CD4-positive, alpha-beta T cell treated with Interleukin-6 at 100 ng/mL for 8 hours (primary cell): ENCODE measurements around the gene EML6.

ENCODE experiments used
- DNase-seq: peaks from one replicate; pipeline ENCODE4 v3.0.0-alpha.2; 2020; ENCODE audit warnings: mixed read lengths, low spot score

EML6 gene

GRCh38 chr2:54945391-54946219 lies 222.1 kb downstream of the EML6 start:
- DNase-seq = no peak

GRCh38 chr2:54946220-54946805 lies 222.9 kb downstream of the EML6 start:
- DNase-seq = no peak

DNA sequence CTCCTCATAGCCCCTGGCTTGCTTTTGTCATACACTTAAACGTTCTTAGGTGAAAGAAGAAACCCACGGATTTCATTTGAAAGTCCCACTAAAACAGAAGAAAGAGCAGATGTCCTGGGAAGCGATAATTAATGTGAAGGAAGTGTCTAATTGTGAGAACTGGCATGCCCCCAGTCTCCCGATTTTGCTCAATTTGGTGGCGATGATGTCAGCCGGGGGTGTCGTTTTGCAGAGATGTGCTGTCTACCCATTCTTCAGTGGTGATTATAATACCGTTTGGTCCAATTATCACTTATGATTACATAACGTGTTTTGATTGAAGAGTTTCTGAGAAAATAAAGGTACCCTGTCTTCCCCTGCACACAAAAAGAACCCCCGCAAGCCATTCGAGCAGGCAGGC lies 223.7 kb downstream of the EML6 start:
- DNase-seq = no peak

- DNase-seq = no peak
Measured at GRCh38 chr2:54947646-54948045, 224.2 kb downstream of the EML6 start.

DNA sequence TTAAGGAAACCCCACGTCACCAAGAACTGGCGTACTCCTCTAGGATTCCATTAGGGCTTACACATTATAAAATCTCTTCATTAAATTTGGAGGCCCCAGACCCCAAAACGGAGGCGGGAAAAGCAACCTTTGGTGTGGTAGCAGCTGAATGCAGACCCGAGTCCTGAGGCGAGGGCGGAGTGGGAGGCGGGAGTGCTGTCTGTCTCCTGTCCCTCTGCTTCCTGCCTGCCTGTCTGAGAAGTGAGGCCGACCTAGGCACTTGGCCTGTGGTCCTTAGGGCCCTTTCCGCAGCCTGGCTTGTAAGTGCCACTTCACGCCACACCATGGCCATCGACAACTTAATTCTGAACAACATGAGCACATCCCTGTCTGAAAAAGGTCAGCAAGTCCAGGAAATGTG lies 224.7 kb downstream of the EML6 start:
- DNase-seq = no peak

- DNase-seq = no peak
Measured at GRCh38 chr2:54949431-54949830, 226.0 kb downstream of the EML6 start.

- no peak for DNase-seq
Measured at GRCh38 chr2:54950811-54951210, 227.3 kb downstream of the EML6 start.

GRCh38 chr2:54952425-54952824 lies 229.0 kb downstream of the EML6 start:
- no peak for DNase-seq

DNA sequence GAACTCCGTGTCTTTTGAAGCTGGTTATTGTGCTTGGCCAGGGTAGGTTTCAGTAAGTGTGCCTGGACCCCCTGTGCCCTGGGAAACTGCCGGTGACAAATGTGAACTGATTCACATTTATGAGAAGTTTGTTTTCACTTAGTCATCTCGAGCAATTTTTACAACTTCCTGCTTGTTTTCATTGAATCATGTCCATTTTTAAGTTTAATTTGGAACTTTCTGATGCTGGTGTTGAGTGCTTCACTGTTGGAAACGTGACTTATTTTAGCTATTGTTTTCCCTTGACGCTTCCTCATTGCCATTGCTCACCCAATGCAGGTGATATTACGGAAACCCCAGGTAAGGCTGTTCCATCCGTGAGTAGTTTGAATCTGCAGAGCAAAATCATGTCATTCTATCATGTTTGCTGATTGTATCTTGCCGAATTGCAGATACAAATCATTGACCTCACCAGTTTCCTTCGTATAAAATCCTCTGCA lies 229.6 kb downstream of the EML6 start:
- DNase-seq = no peak

- DNase-seq = no peak
Measured at GRCh38 chr2:54954158-54954557, 230.7 kb downstream of the EML6 start.

- no peak for DNase-seq
Measured at GRCh38 chr2:54954705-54955357, 231.4 kb downstream of the EML6 start.

DNA sequence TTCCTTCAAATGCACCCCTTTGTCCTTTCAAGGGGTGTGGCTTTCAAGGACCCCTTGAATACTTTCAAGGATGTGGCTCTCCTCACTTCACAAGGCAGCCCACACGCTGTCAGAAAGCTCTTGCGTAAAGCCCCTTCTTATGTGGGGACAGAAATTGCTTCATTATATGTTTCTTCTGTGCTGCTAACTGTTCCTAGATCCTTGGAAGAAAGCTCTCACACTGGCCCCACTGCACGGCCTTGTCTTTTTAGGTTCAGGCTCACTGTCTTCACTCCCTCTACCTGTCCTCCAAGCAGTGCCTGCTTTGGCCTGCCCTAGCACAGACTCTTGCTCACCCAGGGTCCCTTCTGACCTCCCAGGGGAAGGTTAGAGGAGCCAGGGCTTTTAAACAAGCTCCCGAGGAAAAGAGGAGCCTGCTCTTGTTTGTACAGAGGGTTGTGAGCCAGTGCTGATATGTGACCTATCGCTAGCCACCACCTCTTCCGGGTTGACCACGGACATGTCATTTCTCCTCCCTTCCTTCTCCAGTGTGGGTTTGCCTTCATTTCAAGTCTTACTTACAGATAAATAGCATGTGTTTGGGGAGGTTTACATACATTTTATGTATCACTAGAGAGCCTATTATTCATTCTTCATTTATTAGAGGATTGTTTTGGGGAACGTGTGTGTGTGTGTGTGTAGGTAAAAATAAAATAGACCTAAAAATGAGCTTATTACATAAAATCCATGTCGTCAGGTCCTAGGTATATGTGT lies 232.1 kb downstream of the EML6 start:
- no peak for DNase-seq

GRCh38 chr2:54956111-54956627 lies 232.7 kb downstream of the EML6 start:
- DNase-seq = no peak

DNA sequence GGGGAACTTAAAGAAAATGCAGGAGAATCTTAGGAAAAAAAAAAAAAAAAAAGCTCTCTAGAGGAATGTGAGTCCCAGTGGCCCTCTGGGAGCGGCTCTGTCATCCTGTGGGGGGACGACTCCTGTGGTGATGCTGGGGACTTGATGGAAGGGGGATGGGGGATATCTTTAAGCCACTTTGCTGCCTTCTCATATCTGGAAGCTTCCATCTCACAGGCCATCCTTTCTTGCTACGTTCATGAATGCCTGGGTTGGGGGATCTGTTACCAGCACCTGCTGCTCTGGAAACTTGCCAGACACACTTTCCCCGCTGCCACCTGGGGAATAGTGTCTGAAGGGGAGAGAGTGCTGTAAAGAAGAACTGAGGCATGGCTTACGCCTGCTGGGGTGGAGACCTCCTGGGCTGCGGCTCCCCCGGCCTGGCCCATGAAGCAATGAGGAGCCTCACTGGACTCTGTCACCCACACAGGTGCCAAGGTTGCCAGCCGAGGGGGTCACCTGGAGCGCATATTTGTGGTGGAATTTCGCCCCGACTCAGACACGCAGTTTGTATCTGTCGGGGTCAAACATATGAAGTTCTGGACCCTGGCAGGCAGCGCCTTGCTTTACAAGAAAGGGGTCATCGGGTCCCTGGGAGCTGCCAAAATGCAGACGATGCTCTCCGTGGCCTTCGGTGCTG lies 234.0 kb downstream of the EML6 start:
- no peak for DNase-seq

- DNase-seq = no peak
Measured at GRCh38 chr2:54958717-54959371, 235.4 kb downstream of the EML6 start.

DNA sequence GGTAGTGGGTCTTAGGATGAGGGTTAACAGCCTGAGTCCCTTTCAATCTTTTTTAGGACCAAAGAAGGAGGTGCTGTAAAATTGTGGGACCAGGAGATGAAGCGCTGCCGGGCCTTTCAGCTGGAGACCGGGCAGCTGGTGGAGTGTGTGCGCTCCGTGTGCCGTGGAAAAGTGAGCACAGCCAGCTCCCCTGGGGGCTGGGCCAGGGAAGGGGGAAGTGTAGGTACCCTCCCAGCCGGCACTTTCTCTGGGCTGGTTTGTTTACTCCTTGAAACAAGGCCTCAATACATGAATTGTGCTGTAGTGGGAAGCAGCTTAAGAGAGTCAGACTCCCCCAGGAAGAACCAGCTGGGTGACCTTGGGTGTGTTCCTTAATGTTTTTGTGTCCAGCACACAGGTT lies 236.7 kb downstream of the EML6 start:
- DNase-seq = no peak

DNA sequence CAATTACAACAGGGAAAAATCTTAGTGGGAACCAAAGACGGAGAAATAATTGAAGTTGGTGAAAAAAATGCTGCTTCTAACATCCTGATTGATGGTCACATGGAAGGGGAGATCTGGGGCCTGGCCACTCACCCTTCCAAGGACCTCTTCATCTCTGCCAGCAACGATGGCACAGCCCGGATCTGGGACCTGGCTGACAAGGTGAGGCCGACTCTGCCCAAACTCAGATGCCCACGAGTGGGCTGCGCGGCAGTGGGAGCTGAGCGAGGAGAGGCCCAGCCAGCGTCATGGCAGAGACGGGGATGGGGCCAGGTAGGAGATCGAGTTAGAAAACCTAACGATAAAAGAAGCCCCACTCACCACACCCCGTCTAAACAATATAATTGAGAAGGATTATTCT lies 239.0 kb downstream of the EML6 start:
- DNase-seq = no peak

GRCh38 chr2:54962935-54963440 lies 239.5 kb downstream of the EML6 start:
- DNase-seq = no peak

DNA sequence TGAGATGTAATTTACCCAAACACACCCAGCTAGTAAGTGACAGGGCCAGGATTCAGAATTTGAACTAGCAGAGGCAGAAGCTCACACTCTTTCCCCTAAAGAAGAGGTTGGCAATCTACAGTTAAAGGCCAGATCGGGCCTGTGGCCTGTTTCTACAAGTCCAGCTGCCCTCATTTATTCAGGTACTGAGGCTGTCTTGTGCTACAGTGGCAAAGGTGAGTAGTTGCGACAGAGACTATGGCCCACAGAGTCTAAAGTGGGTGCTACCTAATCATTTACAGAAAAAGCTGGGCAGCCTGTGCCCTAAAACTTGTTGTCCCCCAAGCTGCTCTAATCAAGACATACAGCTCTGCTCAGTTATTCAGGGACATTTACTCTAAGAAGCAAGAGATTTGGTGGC lies 240.0 kb downstream of the EML6 start:
- no peak for DNase-seq

DNA sequence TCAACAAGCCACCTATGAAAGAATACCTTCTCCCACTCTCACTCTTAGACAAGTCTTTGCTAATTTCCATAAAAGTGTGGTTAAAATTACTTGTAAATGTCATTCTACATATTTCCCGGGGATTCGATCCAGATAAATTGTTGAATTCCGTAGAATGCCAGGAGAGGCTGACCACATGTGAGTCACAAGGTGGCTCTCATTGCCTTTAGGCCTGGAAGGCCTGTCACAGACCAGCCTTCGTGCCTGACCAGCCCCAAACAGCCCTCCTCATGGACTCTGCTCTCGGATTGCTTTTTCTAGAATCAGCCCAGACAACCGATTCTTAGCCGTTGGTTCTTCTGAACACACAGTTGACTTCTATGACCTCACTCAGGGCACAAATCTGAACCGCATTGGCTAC lies 240.8 kb downstream of the EML6 start:
- DNase-seq = no peak

DNA sequence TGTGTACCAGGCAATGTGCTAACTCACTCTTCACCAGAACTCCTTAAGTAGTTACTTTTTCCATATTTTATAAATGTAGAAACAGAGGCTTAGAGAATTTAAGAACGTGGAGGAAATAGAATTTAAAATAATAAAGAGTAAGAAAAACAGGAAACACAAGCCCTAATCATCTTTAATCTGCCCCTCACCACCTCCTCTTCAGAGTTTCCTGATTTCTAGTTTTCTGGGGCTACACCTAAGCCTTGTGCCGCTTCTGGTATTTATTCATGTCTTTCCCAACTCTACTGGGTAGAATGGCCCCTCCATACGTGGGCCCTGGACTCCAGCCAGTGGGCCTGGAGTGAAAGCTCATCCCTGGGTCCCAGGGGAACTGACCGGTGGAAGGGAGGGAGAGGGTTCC lies 241.4 kb downstream of the EML6 start:
- no peak for DNase-seq
